Chondrocyte (in vitro differentiated cells): ENCODE measurements around the gene SHBG. TPM values are rescaled to one million over a fixed set of nuclear protein-coding genes. Genes with fewer than 3 reads are reported as not detected.

Experiments used
- DNase-seq: peaks from one replicate; pipeline ENCODE4 v3.0.0; 2021; ENCODE audit warnings: mixed read lengths, low spot score
- H3K27ac Mint-ChIP-seq: one replicate; pipeline ENCODE4 v1.8.0; 2021; ENCODE audit warnings: mild to moderate bottlenecking, moderate library complexity, mixed read lengths; ENCODE audit not compliant: unreplicated experiment
- H3K27me3 Mint-ChIP-seq: 2 replicates; pipeline ENCODE4 v1.8.0; 2021; ENCODE audit warnings: low read depth, mixed read lengths
- H3K36me3 Mint-ChIP-seq: 2 replicates; pipeline ENCODE4 v1.8.0; 2021; ENCODE audit warnings: low read depth, mixed read lengths
- H3K4me1 Mint-ChIP-seq: 2 replicates; pipeline ENCODE4 v1.8.0; 2021; ENCODE audit warnings: low read depth, mild to moderate bottlenecking, mixed read lengths
- H3K4me3 Mint-ChIP-seq: one replicate; pipeline ENCODE4 v1.8.0; 2021; ENCODE audit warnings: mild to moderate bottlenecking, moderate library complexity, mixed read lengths; ENCODE audit not compliant: unreplicated experiment
- H3K9me3 Mint-ChIP-seq: 2 replicates; pipeline ENCODE4 v1.8.0; 2021; ENCODE audit warnings: low read depth, mixed read lengths
- CTCF ChIP-seq: fragments of 200-600 bp; sonication (generic); IDR thresholded peaks from 2 replicates; pipeline ENCODE4 v1.5.0; 2021; ENCODE audit warnings: antibody characterized with exemption, mild to moderate bottlenecking, moderate library complexity
- total RNA-seq: library from RNA; stranded (reverse); gene quantifications from 3 replicates; pipeline ENCODE4 v1.2.1, GENCODE V29; 2021

Gene SHBG
- total RNA-seq, 1 donor from 2014 or later = 1.2 TPM

GRCh38 chr17:7668482-7668881 is 38.5 kb downstream of the SHBG start:
- H3K27me3 Mint-ChIP-seq = no peaks in the 10 kb centered on the region
- H3K4me3 Mint-ChIP-seq = no peak overlapping the region

GRCh38 chr17:7673239-7673638 is 43.3 kb downstream of the SHBG start:
- Mint-ChIP-seq H3K4me1 (peaks cover 10% of the 10 kb centered on the region), H3K27ac (no peak overlapping the region), H3K36me3 (peaks cover 43% of the 10 kb centered on the region), H3K9me3 (peaks cover 9% of the 10 kb centered on the region), H3K4me3 (no peak overlapping the region), H3K27me3 (no peaks in the 10 kb centered on the region)
- no peak for DNase-seq
- TF ChIP-seq CTCF = peak; percentile 74

More at GRCh38 chr17:7668482-7668881, 38.5 kb downstream of the SHBG start:
- peaks cover 32% of the 10 kb centered on the region for H3K36me3 Mint-ChIP-seq
- no peak for DNase-seq
- H3K4me1 Mint-ChIP-seq = no peaks in the 10 kb centered on the region
- H3K27ac Mint-ChIP-seq = no peak overlapping the region
- H3K9me3 Mint-ChIP-seq = peaks cover 3% of the 10 kb centered on the region
- no peak for TF ChIP-seq CTCF

GRCh38 chr17:7674934-7675333 is 45.0 kb downstream of the SHBG start:
- no peak for DNase-seq
- no peak overlapping the region for H3K27ac Mint-ChIP-seq

GRCh38 chr17:7676533-7676932 is 46.6 kb downstream of the SHBG start:
- Mint-ChIP-seq H3K4me3 (no peak overlapping the region), H3K27ac (no peak overlapping the region)

More at GRCh38 chr17:7674934-7675333, 45.0 kb downstream of the SHBG start:
- peaks cover 9% of the 10 kb centered on the region for H3K9me3 Mint-ChIP-seq
- TF ChIP-seq CTCF = no peak
- no peak overlapping the region for H3K4me3 Mint-ChIP-seq
- H3K27me3 Mint-ChIP-seq = no peaks in the 10 kb centered on the region
- peaks cover 39% of the 10 kb centered on the region for H3K36me3 Mint-ChIP-seq
- peaks cover 10% of the 10 kb centered on the region for H3K4me1 Mint-ChIP-seq

GRCh38 chr17:7677388-7678067 is 47.6 kb downstream of the SHBG start:
- H3K4me3 Mint-ChIP-seq = no peak overlapping the region
- no peak overlapping the region for H3K27ac Mint-ChIP-seq
- no peak for DNase-seq
- no peak for TF ChIP-seq CTCF
- peaks cover 9% of the 10 kb centered on the region for H3K9me3 Mint-ChIP-seq
- peaks cover 26% of the 10 kb centered on the region for H3K36me3 Mint-ChIP-seq
- H3K4me1 Mint-ChIP-seq = peaks cover 10% of the 10 kb centered on the region
- no peaks in the 10 kb centered on the region for H3K27me3 Mint-ChIP-seq

More at GRCh38 chr17:7676533-7676932, 46.6 kb downstream of the SHBG start:
- no peak for DNase-seq
- H3K9me3 Mint-ChIP-seq = peaks cover 9% of the 10 kb centered on the region
- peaks cover 31% of the 10 kb centered on the region for H3K36me3 Mint-ChIP-seq
- TF ChIP-seq CTCF = no peak
- H3K27me3 Mint-ChIP-seq = no peaks in the 10 kb centered on the region
- peaks cover 10% of the 10 kb centered on the region for H3K4me1 Mint-ChIP-seq

Other genes starting within 250 kb of the SHBG start
- gene TNK1, start 249.0 kb upstream of the SHBG start, total RNA-seq = 0.22 to 0.72 TPM in 2 of 3 replicates, not detected in the other
- gene PLSCR3, start 235.6 kb upstream of the SHBG start, total RNA-seq = 79.8 to 82.6 TPM (median 81.5 TPM) in 3 replicates
- gene TMEM256, start 226.0 kb upstream of the SHBG start, total RNA-seq = 32.8 to 42.8 TPM (median 34.3 TPM) in 3 replicates
- 45.2 to 49.8 TPM (median 46.7 TPM) in 3 replicates for gene NLGN2, start 222.3 kb upstream of the SHBG start, total RNA-seq
- gene SPEM1, start 209.8 kb upstream of the SHBG start, total RNA-seq = not detected in 3 replicates
- not detected in 3 replicates for gene SPEM2, start 204.5 kb upstream of the SHBG start, total RNA-seq
- gene SPEM3, start 201.3 kb upstream of the SHBG start, total RNA-seq = not detected in 3 replicates
- 6.9 to 9.1 TPM (median 7.7 TPM) in 3 replicates for gene TMEM102, start 194.7 kb upstream of the SHBG start, total RNA-seq
- 5.0 to 6.0 TPM (median 5.1 TPM) in 3 replicates for gene FGF11, start 190.6 kb upstream of the SHBG start, total RNA-seq
- gene CHRNB1, start 185.1 kb upstream of the SHBG start, total RNA-seq = 12.2 to 14.0 TPM (median 12.6 TPM) in 3 replicates
- 50.9 to 51.9 TPM (median 51.0 TPM) in 3 replicates for gene ZBTB4, start 150.5 kb upstream of the SHBG start, total RNA-seq
- not detected in 3 replicates for gene SLC35G6, start 148.7 kb upstream of the SHBG start, total RNA-seq
- 113 to 121 TPM (median 115 TPM) in 3 replicates for gene POLR2A, start 145.8 kb upstream of the SHBG start, total RNA-seq
- gene TNFSF12, start 81.1 kb upstream of the SHBG start, total RNA-seq = 12.1 to 23.3 TPM (median 23.0 TPM) in 3 replicates
- gene TNFSF13, start 71.4 kb upstream of the SHBG start, total RNA-seq = 0.48 to 1.9 TPM (median 1.7 TPM) in 3 replicates
- 45.3 to 57.8 TPM (median 49.4 TPM) in 3 replicates for gene SENP3, start 68.2 kb upstream of the SHBG start, total RNA-seq
- 1.2 to 3.3 TPM (median 2.6 TPM) in 3 replicates for gene CD68, start 50.5 kb upstream of the SHBG start, total RNA-seq
- gene MPDU1, start 46.3 kb upstream of the SHBG start, total RNA-seq = 33.1 to 47.8 TPM (median 35.9 TPM) in 3 replicates
- gene SOX15, start 40.0 kb upstream of the SHBG start, total RNA-seq = 0.32 to 0.39 TPM in 2 of 3 replicates, not detected in the other
- gene FXR2, start 15.2 kb upstream of the SHBG start, total RNA-seq = 48.4 to 53.7 TPM (median 52.5 TPM) in 3 replicates
- 82.1 to 85.0 TPM (median 84.9 TPM) in 3 replicates for gene SAT2, start 2.3 kb upstream of the SHBG start, total RNA-seq
- 0.77 to 2.2 TPM (median 0.90 TPM) in 3 replicates for gene ATP1B2, start 20.8 kb downstream of the SHBG start, total RNA-seq
- gene TP53, start 57.4 kb downstream of the SHBG start, total RNA-seq = 74.5 to 77.7 TPM (median 74.9 TPM) in 3 replicates
- gene WRAP53, start 58.3 kb downstream of the SHBG start, total RNA-seq = 6.5 to 12.6 TPM (median 7.1 TPM) in 3 replicates
- gene EFNB3, start 75.1 kb downstream of the SHBG start, total RNA-seq = 4.1 to 6.5 TPM (median 6.4 TPM) in 3 replicates
- gene DNAH2, start 87.6 kb downstream of the SHBG start, total RNA-seq = not detected in 3 replicates
- 36.6 to 38.2 TPM (median 37.4 TPM) in 3 replicates for gene KDM6B, start 204.1 kb downstream of the SHBG start, total RNA-seq
- gene TMEM88, start 224.9 kb downstream of the SHBG start, total RNA-seq = 1.6 to 1.9 TPM (median 1.8 TPM) in 3 replicates
- gene NAA38, start 227.4 kb downstream of the SHBG start, total RNA-seq = 52.9 to 94.6 TPM (median 57.5 TPM) in 3 replicates
- 6.9 to 10.5 TPM (median 8.6 TPM) in 3 replicates for gene CYB5D1, start 227.9 kb downstream of the SHBG start, total RNA-seq